ENCODE measurements around the gene SIRPA. TPM values are rescaled to one million over a fixed set of nuclear protein-coding genes. Genes with fewer than 3 reads are reported as not detected.

The SIRPA gene
- total and polyA plus RNA-seq, 3 experiments from 2014 or later: 0.53 to 0.66 TPM; not detected in 1

DNA sequence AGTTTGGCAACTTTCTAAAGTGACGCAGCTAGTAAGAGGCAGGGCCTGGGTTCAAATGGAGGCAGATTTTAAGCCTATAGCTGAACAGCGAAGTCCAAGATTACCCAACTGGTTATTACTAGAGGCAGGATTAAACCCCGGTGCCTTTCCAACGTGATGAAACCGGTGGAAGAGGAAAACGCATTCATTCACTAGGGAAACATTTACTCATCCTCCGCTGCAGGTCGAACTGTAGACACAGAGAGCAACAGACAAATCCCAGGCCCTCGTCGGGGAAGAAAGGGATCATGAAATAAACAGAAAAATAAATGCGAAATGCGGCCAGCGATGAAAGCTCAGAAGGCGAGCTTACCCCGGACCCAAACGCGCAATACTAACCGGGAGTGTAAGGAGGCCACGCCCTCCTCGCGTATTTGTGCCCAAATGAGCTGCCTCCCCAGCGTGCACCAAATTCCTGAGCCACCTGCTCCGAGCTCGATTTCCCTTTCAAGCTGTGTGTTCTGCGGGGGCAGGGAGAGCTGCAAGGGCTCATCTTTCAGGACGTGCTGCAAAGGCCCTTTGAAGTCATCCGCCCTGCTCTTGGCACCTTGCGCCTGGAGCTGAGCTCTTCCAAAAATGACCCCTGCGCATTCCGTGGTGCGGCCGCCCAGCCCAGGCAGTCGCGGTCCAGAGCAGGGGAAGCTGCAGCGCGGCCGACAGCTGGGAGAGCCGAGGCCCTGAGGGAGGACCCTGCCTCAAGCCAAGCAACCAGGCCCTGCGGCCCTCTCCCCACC is 51.7 kb downstream of the SIRPA start:
- Mint-ChIP-seq H3K36me3 (no peaks in the 10 kb centered on the region), H3K4me1 (no peaks in the 10 kb centered on the region), H3K27me3 (peaks cover 16 to 75% of the 10 kb centered on the region in 2 donors), H3K27ac (peak overlapping the region in 1 of 8 donors; percentile 16), H3K9me3 (peaks cover 0 to 2% (median 0%) of the 10 kb centered on the region in 5 donors), H3K4me3 (no peak overlapping the region)
- DNase-seq: no peak
- Histone ChIP-seq H3K27ac (ENCODE audit: low read depth, low read length) (no peak overlapping the region), H3K4me3 (ENCODE audit: low read length) (no peak overlapping the region), H3K27me3 (ENCODE audit: insufficient read depth, low read length, poor library complexity, severe bottlenecking) (peaks cover 14% of the 10 kb centered on the region), H3K9me3 (ENCODE audit: low read length) (no peaks in the 10 kb centered on the region), H3K4me1 (ENCODE audit: insufficient read depth, low read length) (no peaks in the 10 kb centered on the region), H3K36me3 (ENCODE audit: insufficient read depth, low read length) (no peaks in the 10 kb centered on the region)
- POLR2A ChIA-PET: no interaction called here
- CTCF ChIA-PET: interaction anchor here (0.7 to 1.4 kb wide), 2 partner anchors 18 to 225 kb away, joined by 3 to 4 read pairs; no protein-coding TSS in a partner anchor

GRCh38 chr20:1947535-1947846 is 52.3 kb downstream of the SIRPA start:
- ChIA-PET CTCF (no interaction called here), POLR2A (no interaction called here)
- Histone ChIP-seq H3K9me3 (ENCODE audit: low read length) (no peaks in the 10 kb centered on the region), H3K4me1 (ENCODE audit: insufficient read depth, low read length) (no peaks in the 10 kb centered on the region), H3K4me3 (ENCODE audit: low read length) (no peak overlapping the region), H3K27ac (ENCODE audit: low read depth, low read length) (no peak overlapping the region), H3K36me3 (ENCODE audit: insufficient read depth, low read length) (no peaks in the 10 kb centered on the region), H3K27me3 (ENCODE audit: insufficient read depth, low read length, poor library complexity, severe bottlenecking) (peaks cover 14% of the 10 kb centered on the region)
- H3K4me1 Mint-ChIP-seq: no peaks in the 10 kb centered on the region
- DNase-seq: no peak
- no peaks in the 10 kb centered on the region for H3K36me3 Mint-ChIP-seq
- no peak overlapping the region for H3K27ac Mint-ChIP-seq
- peaks cover 0 to 2% (median 0%) of the 10 kb centered on the region in 5 donors for H3K9me3 Mint-ChIP-seq
- H3K27me3 Mint-ChIP-seq: peaks cover 16 to 70% of the 10 kb centered on the region in 2 donors
- H3K4me3 Mint-ChIP-seq: no peak overlapping the region

- Mint-ChIP-seq H3K4me3 (no peak overlapping the region), H3K9me3 (no peaks in the 10 kb centered on the region), H3K27ac (no peak overlapping the region), H3K36me3 (no peaks in the 10 kb centered on the region), H3K27me3 (peaks cover 20 to 55% of the 10 kb centered on the region in 2 donors), H3K4me1 (no peaks in the 10 kb centered on the region)
- no peaks in the 10 kb centered on the region for H3K9me3 ChIP-seq (ENCODE audit: low read length)
- ChIA-PET POLR2A (no interaction called here), CTCF (no interaction called here)
- peaks cover 8% of the 10 kb centered on the region for H3K27me3 ChIP-seq (ENCODE audit: insufficient read depth, low read length, poor library complexity, severe bottlenecking)
- no peak overlapping the region for H3K4me3 ChIP-seq (ENCODE audit: low read length)
- H3K4me1 ChIP-seq (ENCODE audit: insufficient read depth, low read length): no peaks in the 10 kb centered on the region
- no peak overlapping the region for H3K27ac ChIP-seq (ENCODE audit: low read depth, low read length)
- H3K36me3 ChIP-seq (ENCODE audit: insufficient read depth, low read length): no peaks in the 10 kb centered on the region
- no peak for DNase-seq
Observed at GRCh38 chr20:1949347-1950100, 54.3 kb downstream of the SIRPA start.

DNA sequence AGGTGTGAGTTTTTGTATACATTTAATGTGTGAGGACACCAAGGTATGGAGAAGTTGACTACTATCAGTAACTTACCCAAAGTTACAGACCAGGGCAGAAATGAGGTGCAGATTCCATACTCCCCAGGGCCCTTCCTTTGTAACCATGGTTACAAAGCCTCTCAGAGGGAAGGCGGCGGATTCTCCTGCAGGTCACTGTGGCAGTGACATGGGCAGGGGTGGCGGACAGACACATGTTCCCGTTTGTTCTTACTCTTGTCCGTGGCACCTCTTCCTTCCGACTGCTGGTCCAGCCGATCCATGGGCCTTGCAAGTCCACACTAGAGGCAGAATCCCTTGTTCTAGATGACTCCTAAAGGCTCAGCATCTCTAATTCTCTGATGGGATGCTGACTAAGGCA is 55.6 kb downstream of the SIRPA start:
- CTCF ChIA-PET: no interaction called here
- Histone ChIP-seq H3K27me3 (ENCODE audit: insufficient read depth, low read length, poor library complexity, severe bottlenecking) (peaks cover 3% of the 10 kb centered on the region), H3K9me3 (ENCODE audit: low read length) (no peaks in the 10 kb centered on the region), H3K4me3 (ENCODE audit: low read length) (no peak overlapping the region), H3K36me3 (ENCODE audit: insufficient read depth, low read length) (no peaks in the 10 kb centered on the region), H3K27ac (ENCODE audit: low read depth, low read length) (no peak overlapping the region), H3K4me1 (ENCODE audit: insufficient read depth, low read length) (no peaks in the 10 kb centered on the region)
- H3K27ac Mint-ChIP-seq: no peak overlapping the region
- peaks cover 19 to 49% of the 10 kb centered on the region in 2 donors for H3K27me3 Mint-ChIP-seq
- POLR2A ChIA-PET: no interaction called here
- no peaks in the 10 kb centered on the region for H3K36me3 Mint-ChIP-seq
- no peaks in the 10 kb centered on the region for H3K4me1 Mint-ChIP-seq
- DNase-seq: no peak
- H3K9me3 Mint-ChIP-seq: no peaks in the 10 kb centered on the region
- no peak overlapping the region for H3K4me3 Mint-ChIP-seq

DNA sequence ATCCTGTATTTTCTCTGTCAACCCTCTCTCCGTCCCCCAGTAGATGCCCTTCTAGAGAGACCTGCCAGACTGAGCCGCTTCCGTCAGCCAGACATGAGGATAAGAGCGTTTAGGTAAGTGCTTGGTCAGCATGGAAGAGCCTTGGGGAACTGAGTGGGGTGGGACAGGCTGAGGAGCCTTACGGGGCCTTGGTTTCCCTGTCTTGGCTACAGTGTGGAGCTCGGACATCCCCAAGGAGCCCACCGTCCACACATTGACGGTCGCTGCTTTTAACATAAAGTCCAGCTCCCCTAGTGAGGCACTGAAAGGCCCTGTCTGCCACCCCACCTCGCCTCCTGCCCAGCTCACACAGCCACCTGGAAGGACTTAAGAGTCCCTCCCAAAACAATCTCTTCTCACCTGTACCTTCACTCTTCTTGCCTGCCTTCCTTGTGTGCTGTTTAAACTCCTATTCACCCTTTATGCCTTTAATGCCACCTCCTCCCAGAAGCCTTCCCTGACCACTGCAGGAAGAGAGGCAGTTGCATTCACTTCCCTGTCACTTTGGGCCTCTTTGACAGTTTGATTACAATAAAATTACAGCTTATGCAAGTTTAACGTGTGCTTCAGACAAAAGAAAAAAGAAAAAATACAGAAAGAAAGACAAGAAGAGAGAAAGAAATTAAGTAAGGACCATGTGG is 56.4 kb downstream of the SIRPA start:
- H3K27me3 ChIP-seq (ENCODE audit: insufficient read depth, low read length, poor library complexity, severe bottlenecking): peaks cover 2% of the 10 kb centered on the region
- POLR2A ChIA-PET: no interaction called here
- no peak overlapping the region for H3K27ac Mint-ChIP-seq
- no peak overlapping the region for H3K27ac ChIP-seq (ENCODE audit: low read depth, low read length)
- no peaks in the 10 kb centered on the region for H3K36me3 Mint-ChIP-seq
- no peak for DNase-seq
- H3K36me3 ChIP-seq (ENCODE audit: insufficient read depth, low read length): no peaks in the 10 kb centered on the region
- no peak overlapping the region for H3K4me3 Mint-ChIP-seq
- H3K9me3 Mint-ChIP-seq: no peaks in the 10 kb centered on the region
- CTCF ChIA-PET: no interaction called here
- no peaks in the 10 kb centered on the region for H3K4me1 Mint-ChIP-seq
- no peaks in the 10 kb centered on the region for H3K9me3 ChIP-seq (ENCODE audit: low read length)
- no peak overlapping the region for H3K4me3 ChIP-seq (ENCODE audit: low read length)
- H3K27me3 Mint-ChIP-seq: peaks cover 18 to 46% of the 10 kb centered on the region in 2 donors
- H3K4me1 ChIP-seq (ENCODE audit: insufficient read depth, low read length): no peaks in the 10 kb centered on the region

DNA sequence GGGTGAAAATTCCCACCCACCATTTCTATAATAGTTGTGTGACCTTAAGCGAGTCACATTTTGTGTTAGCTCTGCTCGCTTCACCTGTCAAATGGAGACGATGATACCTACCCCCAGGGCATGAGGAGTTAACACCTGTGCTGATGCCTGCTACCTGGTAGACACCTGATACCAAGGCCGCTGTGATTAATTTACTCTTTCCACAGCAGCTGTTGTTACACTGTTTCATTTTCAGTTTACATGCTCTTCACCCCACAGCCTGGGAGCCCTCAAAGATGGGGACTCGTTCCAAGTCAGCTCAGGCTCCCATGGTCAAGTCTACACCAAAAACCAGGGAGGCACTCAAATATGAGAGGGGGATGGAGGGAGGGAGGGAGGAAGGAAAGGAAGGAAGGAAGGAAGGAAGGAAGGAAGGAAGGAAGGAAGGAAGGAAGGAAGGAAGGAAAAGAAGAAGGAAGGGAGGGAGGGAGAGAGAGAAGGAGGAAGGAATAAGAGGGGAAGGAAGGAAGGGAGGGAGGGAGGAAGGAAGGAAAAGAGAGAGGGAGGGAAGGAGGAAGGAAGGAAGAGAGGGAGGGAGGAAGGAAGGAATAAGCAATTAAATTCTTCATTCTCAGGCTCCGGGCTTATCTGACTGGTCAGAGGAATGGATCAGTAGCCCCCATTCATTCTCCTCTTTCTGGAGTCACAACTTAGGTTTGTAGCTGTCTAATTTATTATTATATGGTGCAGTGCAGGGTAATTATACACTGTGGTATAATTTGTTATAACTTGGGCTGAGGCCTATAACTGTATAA is 57.7 kb downstream of the SIRPA start:
- Histone ChIP-seq H3K4me3 (ENCODE audit: low read length) (no peak overlapping the region), H3K27ac (ENCODE audit: low read depth, low read length) (no peak overlapping the region), H3K27me3 (ENCODE audit: insufficient read depth, low read length, poor library complexity, severe bottlenecking) (no peaks in the 10 kb centered on the region), H3K4me1 (ENCODE audit: insufficient read depth, low read length) (no peaks in the 10 kb centered on the region), H3K9me3 (ENCODE audit: low read length) (no peaks in the 10 kb centered on the region), H3K36me3 (ENCODE audit: insufficient read depth, low read length) (no peaks in the 10 kb centered on the region)
- DNase-seq: no peak
- Mint-ChIP-seq H3K27me3 (peaks cover 12 to 43% of the 10 kb centered on the region in 2 donors), H3K4me1 (no peaks in the 10 kb centered on the region), H3K4me3 (no peak overlapping the region), H3K27ac (no peak overlapping the region), H3K36me3 (no peaks in the 10 kb centered on the region), H3K9me3 (no peaks in the 10 kb centered on the region)
- CTCF ChIA-PET: no interaction called here
- POLR2A ChIA-PET: interaction anchor here (0.6 kb wide), 1 partner anchor 12 kb away, joined by 3 read pairs; no protein-coding TSS in a partner anchor

DNA sequence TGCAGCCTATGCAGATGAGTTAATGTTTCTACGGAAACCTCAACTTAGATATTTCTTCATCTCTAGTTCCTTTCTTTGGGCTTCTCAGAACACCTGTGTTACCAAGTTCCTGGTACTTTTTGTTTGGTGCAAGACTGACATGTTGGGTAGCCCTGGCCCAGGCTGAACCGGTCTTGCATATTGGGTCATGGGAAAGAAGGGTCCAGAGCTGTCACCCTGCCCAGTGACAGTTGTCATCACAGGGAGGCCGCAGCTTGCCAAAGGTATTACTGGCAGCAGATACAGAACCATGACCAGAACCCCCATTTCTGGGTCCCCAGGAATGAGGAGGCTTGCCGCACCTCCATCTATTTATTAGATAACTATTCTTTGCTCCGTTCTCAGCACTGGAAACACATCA is 58.4 kb downstream of the SIRPA start:
- Mint-ChIP-seq H3K27me3 (peaks cover 10 to 40% of the 10 kb centered on the region in 2 donors), H3K36me3 (no peaks in the 10 kb centered on the region), H3K4me1 (no peaks in the 10 kb centered on the region), H3K9me3 (no peaks in the 10 kb centered on the region), H3K4me3 (no peak overlapping the region), H3K27ac (no peak overlapping the region)
- H3K27me3 ChIP-seq (ENCODE audit: insufficient read depth, low read length, poor library complexity, severe bottlenecking): no peaks in the 10 kb centered on the region
- no peaks in the 10 kb centered on the region for H3K36me3 ChIP-seq (ENCODE audit: insufficient read depth, low read length)
- H3K4me3 ChIP-seq (ENCODE audit: low read length): no peak overlapping the region
- H3K27ac ChIP-seq (ENCODE audit: low read depth, low read length): no peak overlapping the region
- H3K4me1 ChIP-seq (ENCODE audit: insufficient read depth, low read length): no peaks in the 10 kb centered on the region
- no peaks in the 10 kb centered on the region for H3K9me3 ChIP-seq (ENCODE audit: low read length)
- ChIA-PET CTCF (no interaction called here), POLR2A (no interaction called here)
- DNase-seq: no peak
